ENCODE measurements around the gene KCNK2.
A peak's percentile ranks its signal among the peaks of the same experiment; 100 is the strongest.

Gene KCNK2

GRCh38 chr1:215101511-215101910, 19.0 kb downstream of the KCNK2 start:
- no peak for DNase-seq (ENCODE audit: low spot score)

- no peak for DNase-seq (ENCODE audit: low spot score)
Measured at GRCh38 chr1:215104283-215104682, 21.7 kb downstream of the KCNK2 start.

GRCh38 chr1:215106067-215106466, 23.5 kb downstream of the KCNK2 start:
- DNase-seq (ENCODE audit: low spot score): no peak

- DNase-seq (ENCODE audit: low spot score): no peak
Measured at GRCh38 chr1:215109171-215109570, 26.6 kb downstream of the KCNK2 start.

- DNase-seq (ENCODE audit: low spot score): no peak
Measured at GRCh38 chr1:215111916-215112315, 29.4 kb downstream of the KCNK2 start.

GRCh38 chr1:215113776-215114153, 31.2 kb downstream of the KCNK2 start:
- no peak for DNase-seq (ENCODE audit: low spot score)

GRCh38 chr1:215114154-215114933, 31.8 kb downstream of the KCNK2 start:
- no peak for DNase-seq (ENCODE audit: low spot score)

GRCh38 chr1:215115760-215116159, 33.2 kb downstream of the KCNK2 start:
- no peak for DNase-seq (ENCODE audit: low spot score)

- DNase-seq (ENCODE audit: low spot score): no peak
Measured at GRCh38 chr1:215118081-215118480, 35.5 kb downstream of the KCNK2 start.

- DNase-seq (ENCODE audit: low spot score): no peak
Measured at GRCh38 chr1:215119056-215119455, 36.5 kb downstream of the KCNK2 start.

GRCh38 chr1:215119719-215120365, 37.3 kb downstream of the KCNK2 start:
- no peak for DNase-seq (ENCODE audit: low spot score)

- DNase-seq (ENCODE audit: low spot score): no peak
Measured at GRCh38 chr1:215128504-215128903, 46.0 kb downstream of the KCNK2 start.

GRCh38 chr1:215131291-215131690, 48.8 kb downstream of the KCNK2 start:
- DNase-seq (ENCODE audit: low spot score): no peak

GRCh38 chr1:215132156-215132555, 49.6 kb downstream of the KCNK2 start:
- no peak for DNase-seq (ENCODE audit: low spot score)

GRCh38 chr1:215133532-215133931, 51.0 kb downstream of the KCNK2 start:
- no peak for DNase-seq (ENCODE audit: low spot score)

- no peak for DNase-seq (ENCODE audit: low spot score)
Measured at GRCh38 chr1:215137985-215138384, 55.4 kb downstream of the KCNK2 start.

- no peak for DNase-seq (ENCODE audit: low spot score)
Measured at GRCh38 chr1:215140135-215140534, 57.6 kb downstream of the KCNK2 start.

- no peak for DNase-seq (ENCODE audit: low spot score)
Measured at GRCh38 chr1:215141460-215141859, 58.9 kb downstream of the KCNK2 start.

GRCh38 chr1:215143497-215143896, 61.0 kb downstream of the KCNK2 start:
- no peak for DNase-seq (ENCODE audit: low spot score)

GRCh38 chr1:215146240-215146975, 63.9 kb downstream of the KCNK2 start:
- peak; percentile 14 for DNase-seq (ENCODE audit: low spot score)

GRCh38 chr1:215147024-215147423, 64.5 kb downstream of the KCNK2 start:
- no peak for DNase-seq (ENCODE audit: low spot score)

- DNase-seq (ENCODE audit: low spot score): no peak
Measured at GRCh38 chr1:215151841-215152549, 69.5 kb downstream of the KCNK2 start.
